ENCODE results near the gene VEGFD. TPM values are rescaled to one million over a fixed set of nuclear protein-coding genes. Genes with fewer than 3 reads are reported as not detected.

VEGFD gene
- total RNA-seq, 1 donor = not detected

- peak; percentile 65 for DNase-seq (ENCODE audit: low read depth)
- no peak overlapping the region for H3K4me3 ChIP-seq (ENCODE audit: low read depth, low read length)
- TF ChIP-seq, protein P1, sequence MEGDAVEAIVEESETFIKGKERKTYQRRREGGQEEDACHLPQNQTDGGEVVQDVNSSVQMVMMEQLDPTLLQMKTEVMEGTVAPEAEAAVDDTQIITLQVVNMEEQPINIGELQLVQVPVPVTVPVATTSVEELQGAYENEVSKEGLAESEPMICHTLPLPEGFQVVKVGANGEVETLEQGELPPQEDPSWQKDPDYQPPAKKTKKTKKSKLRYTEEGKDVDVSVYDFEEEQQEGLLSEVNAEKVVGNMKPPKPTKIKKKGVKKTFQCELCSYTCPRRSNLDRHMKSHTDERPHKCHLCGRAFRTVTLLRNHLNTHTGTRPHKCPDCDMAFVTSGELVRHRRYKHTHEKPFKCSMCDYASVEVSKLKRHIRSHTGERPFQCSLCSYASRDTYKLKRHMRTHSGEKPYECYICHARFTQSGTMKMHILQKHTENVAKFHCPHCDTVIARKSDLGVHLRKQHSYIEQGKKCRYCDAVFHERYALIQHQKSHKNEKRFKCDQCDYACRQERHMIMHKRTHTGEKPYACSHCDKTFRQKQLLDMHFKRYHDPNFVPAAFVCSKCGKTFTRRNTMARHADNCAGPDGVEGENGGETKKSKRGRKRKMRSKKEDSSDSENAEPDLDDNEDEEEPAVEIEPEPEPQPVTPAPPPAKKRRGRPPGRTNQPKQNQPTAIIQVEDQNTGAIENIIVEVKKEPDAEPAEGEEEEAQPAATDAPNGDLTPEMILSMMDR (IDR thresholded peaks at IDR 0.05; ENCODE audit: insufficient read depth, low read depth, low read length) = no peak
These were observed 82.3 kb downstream of the VEGFD start for GRCh38 chrX:15301924-15302323.

- TF ChIP-seq, protein P1 (IDR thresholded peaks at IDR 0.05; ENCODE audit: insufficient read depth, low read depth, low read length) = peak; percentile 43
These were observed 84.0 kb downstream of the VEGFD start for GRCh38 chrX:15299941-15300851.

DNA sequence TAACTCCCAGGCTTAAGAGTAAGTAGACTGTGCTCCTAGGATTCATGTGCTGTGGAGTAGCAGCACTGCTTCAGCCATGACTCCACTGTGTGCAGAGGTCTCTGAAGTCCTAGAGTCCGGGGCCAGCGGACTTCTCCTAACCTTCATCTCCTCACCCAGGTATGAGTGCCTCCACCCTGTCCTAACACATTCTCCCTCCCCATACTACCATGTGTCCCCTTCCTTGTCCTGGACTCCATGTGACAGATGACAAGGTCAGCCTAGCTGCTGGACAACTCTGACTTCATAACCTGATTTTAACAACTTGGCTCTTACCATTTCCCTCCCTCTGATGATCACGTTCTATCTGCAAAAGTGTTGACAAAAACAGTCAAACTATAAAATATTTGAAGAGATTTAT lies 85.4 kb downstream of the VEGFD start:
- TF ChIP-seq, protein P1 (IDR thresholded peaks at IDR 0.05; ENCODE audit: insufficient read depth, low read depth, low read length) = no peak
- H3K4me3 ChIP-seq (ENCODE audit: low read depth, low read length) = no peak overlapping the region
- DNase-seq (ENCODE audit: low read depth) = no peak

More at GRCh38 chrX:15299941-15300851, 84.0 kb downstream of the VEGFD start:
- no peak overlapping the region for H3K4me3 ChIP-seq (ENCODE audit: low read depth, low read length)
- peak; percentile 21 for DNase-seq (ENCODE audit: low read depth)

GRCh38 chrX:15298201-15298600 lies 86.0 kb downstream of the VEGFD start:
- no peak for DNase-seq (ENCODE audit: low read depth)
- TF ChIP-seq, protein P1 (IDR thresholded peaks at IDR 0.05; ENCODE audit: insufficient read depth, low read depth, low read length) = no peak
- no peak overlapping the region for H3K4me3 ChIP-seq (ENCODE audit: low read depth, low read length)

Other genes starting within 250 kb of the VEGFD start
- gene ASB9, start 114.3 kb downstream of the VEGFD start, total RNA-seq = 0.64 and 2.6 TPM in 2 replicates
- gene ASB11, start 68.8 kb downstream of the VEGFD start, total RNA-seq = not detected in 2 replicates
- gene PIGA, start 48.9 kb downstream of the VEGFD start, total RNA-seq = 7.1 and 9.9 TPM in 2 replicates
- gene PIR, start 108.9 kb upstream of the VEGFD start, total RNA-seq = 12.9 and 17.7 TPM in 2 replicates
- under 0.01 TPM in 1 of 2 replicates, not detected in the other for gene BMX, start 116.4 kb upstream of the VEGFD start, total RNA-seq
- gene ACE2, start 216.5 kb upstream of the VEGFD start, total RNA-seq = not detected in 2 replicates